GM23338 (cell line): Measurements from ENCODE around the gene TEX14. TPM values are rescaled to one million over a fixed set of nuclear protein-coding genes. Genes with fewer than 3 reads are reported as not detected.
"Not testable (repeated sequence)": the region's sequence is repeated elsewhere in the genome, so short reads cannot be mapped to it uniquely, and the experiment has no call there.

Source experiments
- ATAC-seq: fragments of 200-7000 bp; cut with Tn5 transposase; 3 replicates; pipeline ENCODE4 v1.9.1; 2020
- DNase-seq: peaks from one replicate; pipeline ENCODE4 v3.0.0-alpha.2; 2015; ENCODE audit warnings: low spot score
- H2AFZ ChIP-seq: fragments of 200-600 bp; sonication (generic); 2 replicates; pipeline ENCODE4 v1.8.0; 2016; ENCODE audit warnings: antibody characterized with exemption, mild to moderate bottlenecking, moderate library complexity
- H3F3A ChIP-seq: fragments of 200-600 bp; sonication (generic); replicated peaks from 2 replicates; pipeline ENCODE4 v1.8.0; 2017; ENCODE audit warnings: antibody characterized with exemption, mixed run types, low read depth
- H3K27ac ChIP-seq: fragments of 200-600 bp; sonication (generic); 2 replicates; pipeline ENCODE4 v1.6.1; 2016; ENCODE audit warnings: low read depth
- H3K27me3 ChIP-seq: fragments of 200-600 bp; sonication (generic); 2 replicates; pipeline ENCODE4 v1.8.0; 2016; ENCODE audit warnings: mild to moderate bottlenecking, mixed run types, moderate library complexity; ENCODE audit not compliant: insufficient read depth
- H3K36me3 ChIP-seq: fragments of 200-600 bp; sonication (generic); 2 replicates; pipeline ENCODE4 v1.8.0; 2016; ENCODE audit warnings: mild to moderate bottlenecking; ENCODE audit not compliant: insufficient read depth
- H3K4me1 ChIP-seq: fragments of 200-600 bp; sonication (generic); 2 replicates; pipeline ENCODE4 v1.8.0; 2016; ENCODE audit warnings: mild to moderate bottlenecking, moderate library complexity; ENCODE audit not compliant: insufficient read depth
- H3K4me2 ChIP-seq: fragments of 200-600 bp; sonication (generic); 2 replicates; pipeline ENCODE4 v1.7.1; 2017; ENCODE audit warnings: mixed run types
- H3K4me3 ChIP-seq: fragments of 200-600 bp; sonication (generic); 2 replicates; pipeline ENCODE4 v1.6.1; 2016; ENCODE audit warnings: mixed run types
- H3K79me2 ChIP-seq: fragments of 200-600 bp; sonication (generic); replicated peaks from 2 replicates; pipeline ENCODE4 v1.8.0; 2017; ENCODE audit warnings: mild to moderate bottlenecking; ENCODE audit not compliant: insufficient read depth
- H3K9me2 ChIP-seq: fragments of 200-600 bp; sonication (generic); 2 replicates; pipeline ENCODE4 v1.8.0; 2017; ENCODE audit not compliant: insufficient read depth
- H4K20me1 ChIP-seq: fragments of 200-600 bp; sonication (generic); replicated peaks from 2 replicates; pipeline ENCODE4 v1.8.0; 2017; ENCODE audit warnings: mild to moderate bottlenecking; ENCODE audit not compliant: insufficient read depth
- H3K27ac Mint-ChIP-seq: 2 replicates; pipeline ENCODE4 v1.8.0; 2020; ENCODE audit warnings: inconsistent platforms, mild to moderate bottlenecking, moderate library complexity, mixed read lengths
- H3K27me3 Mint-ChIP-seq: 3 replicates; pipeline ENCODE4 v1.8.0; 2022; ENCODE audit warnings: low read depth, mild to moderate bottlenecking, moderate library complexity, mixed read lengths, inconsistent platforms; ENCODE audit not compliant: insufficient read depth, poor library complexity
- H3K36me3 Mint-ChIP-seq: 3 replicates; pipeline ENCODE4 v1.8.0; 2021; ENCODE audit warnings: low read depth, mild to moderate bottlenecking, inconsistent platforms, moderate library complexity, mixed read lengths
- H3K4me1 Mint-ChIP-seq: 3 replicates; pipeline ENCODE4 v1.8.0; 2020; ENCODE audit warnings: mild to moderate bottlenecking, inconsistent platforms, mixed read lengths
- H3K4me3 Mint-ChIP-seq: 3 replicates; pipeline ENCODE4 v1.8.0; 2021; ENCODE audit warnings: moderate library complexity, mild to moderate bottlenecking, inconsistent platforms, mixed read lengths
- H3K9me3 Mint-ChIP-seq: 3 replicates; pipeline ENCODE4 v1.8.0; 2020; ENCODE audit warnings: moderate library complexity, mild to moderate bottlenecking, inconsistent platforms, mixed read lengths
- CREB1 ChIP-seq: fragments of 250-450 bp; sonication (Bioruptor Pico); IDR thresholded peaks from 2 replicates; pipeline ENCODE4 v1.5.0; 2020; ENCODE audit warnings: low read depth, mild to moderate bottlenecking, moderate library complexity
- EZH2phosphoT487 ChIP-seq: fragments of 200-600 bp; sonication (generic); IDR thresholded peaks from one replicate; pipeline ENCODE4 v1.8.1; 2018; ENCODE audit warnings: antibody characterized with exemption; ENCODE audit not compliant: unreplicated experiment
- JUNB ChIP-seq: IDR thresholded peaks from one replicate; pipeline ENCODE4 v1.6.1; 2016; ENCODE audit warnings: antibody characterized with exemption; ENCODE audit not compliant: unreplicated experiment
- NANOG ChIP-seq: IDR thresholded peaks from 2 replicates; pipeline ENCODE4 v1.6.1; 2016; ENCODE audit warnings: antibody characterized with exemption, borderline replicate concordance
- POLR2AphosphoS5 ChIP-seq: IDR thresholded peaks from 2 replicates; pipeline ENCODE4 v1.6.1; 2016; ENCODE audit warnings: antibody characterized with exemption, low read depth
- STAT1 ChIP-seq: IDR thresholded peaks from one replicate; pipeline ENCODE4 v1.6.1; 2016; ENCODE audit warnings: antibody characterized with exemption; ENCODE audit not compliant: unreplicated experiment
- ZNF114 ChIP-seq: fragments of 250-450 bp; sonication (Bioruptor Pico); IDR thresholded peaks from 2 replicates; pipeline ENCODE4 v1.5.0; 2020; ENCODE audit warnings: mild to moderate bottlenecking, moderate library complexity
- ZNF331 ChIP-seq: fragments of 250-450 bp; sonication (Bioruptor Pico); IDR thresholded peaks from 2 replicates; pipeline ENCODE4 v1.5.0; 2020; ENCODE audit warnings: low read depth, mild to moderate bottlenecking, moderate library complexity
- polyA plus RNA-seq: library from polyadenylated mRNA; unstranded; fragments of >200 nt; fragmentation: Nextera tagmentation; extraction: Ambion mirVana; gene quantifications from 2 replicates; pipeline ENCODE4 v1.2.1, GENCODE V29; 2016
- total RNA-seq: library from RNA; depleted of rRNA; stranded (reverse); fragments of >200 nt; shearing (Covaris generic); gene quantifications from 2 replicates; pipeline ENCODE4 v1.2.3, GENCODE V29; 2014
- TF ChIP-seq, protein P1 (sequence below): fragments of 250-450 bp; sonication (Bioruptor Pico); IDR thresholded peaks from 2 replicates; pipeline ENCODE4 v1.5.0; 2020; ENCODE audit warnings: mild to moderate bottlenecking, moderate library complexity
- TF ChIP-seq, protein P2 (sequence below): IDR thresholded peaks from 2 replicates; pipeline ENCODE4 v1.6.1; 2016; ENCODE audit warnings: antibody characterized with exemption
- TF ChIP-seq, protein P3 (sequence below), 2 experiments: fragments of 200-600 bp in 1 of 2; sonication (generic) in 1 of 2; conservative IDR thresholded peaks; 2 replicates each; pipeline versions ENCODE4 v1.5.1 to v1.6.1; 2016 to 2017; ENCODE audit warnings: antibody characterized with exemption in 2 of 2, low read depth in 2 of 2, mild to moderate bottlenecking in 2 of 2, moderate library complexity in 1 of 2

Gene TEX14
- total and polyA plus RNA-seq, 2 experiments from 2014 or later, result 0.80 to 2.6 TPM

DNA sequence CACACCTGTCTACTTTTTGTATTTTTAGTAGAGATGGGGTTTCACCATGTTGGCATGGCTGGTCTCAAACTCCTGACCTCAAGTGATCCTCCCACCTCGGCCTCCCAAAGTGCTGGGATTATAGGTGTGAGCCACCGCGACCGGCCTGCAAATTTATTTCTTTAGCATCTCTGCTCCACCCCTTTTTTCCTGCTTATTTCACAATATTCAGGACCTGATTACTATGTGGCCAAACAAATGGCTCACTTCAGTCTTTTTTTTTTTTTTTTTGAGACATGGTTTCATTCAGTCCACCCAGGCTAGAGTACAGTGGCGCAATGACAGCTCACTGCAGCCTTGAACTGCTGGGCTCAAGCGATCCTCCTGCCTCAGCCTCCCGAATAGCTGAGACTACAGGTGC lies 109.1 kb downstream of the TEX14 start:
- H3K4me1 Mint-ChIP-seq, H4K20me1 ChIP-seq, H3F3A ChIP-seq, H3K36me3 Mint-ChIP-seq, H3K27ac Mint-ChIP-seq, H3K79me2 ChIP-seq, H3K27me3 Mint-ChIP-seq, H3K4me2 ChIP-seq, DNase-seq, H3K4me3 Mint-ChIP-seq, H3K27ac ChIP-seq, H3K36me3 ChIP-seq, ATAC-seq, H3K27me3 ChIP-seq, H2AFZ ChIP-seq, H3K9me3 Mint-ChIP-seq, H3K4me3 ChIP-seq, H3K9me2 ChIP-seq, H3K4me1 ChIP-seq: not testable (repeated sequence)

DNA sequence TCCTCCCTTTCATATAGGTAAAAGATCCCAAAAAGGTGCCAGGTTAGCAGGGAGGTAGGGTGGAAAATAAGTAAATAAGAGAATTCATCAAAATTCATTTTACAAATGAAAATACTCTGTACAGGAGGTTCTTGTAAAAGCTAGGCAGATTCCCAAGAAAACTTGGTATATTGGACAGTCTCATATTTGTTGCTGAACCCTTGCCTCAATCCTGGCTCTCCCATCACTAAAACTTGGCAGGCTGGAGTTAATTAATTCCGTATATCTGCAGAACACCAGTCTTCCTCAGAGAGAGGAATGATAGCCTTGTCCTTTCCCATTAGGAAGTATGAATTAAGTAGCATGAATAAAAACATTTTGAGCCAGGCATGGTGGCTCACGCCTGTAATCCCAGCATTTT lies 111.2 kb downstream of the TEX14 start:
- Mint-ChIP-seq H3K4me1 (peaks cover 3% of the 10 kb centered on the region; the same call in 1 of the 3 replicates), H3K27ac (no peak overlapping the region), H3K27me3 (peaks cover 6% of the 10 kb centered on the region), H3K4me3 (no peak overlapping the region), H3K36me3 (no peaks in the 10 kb centered on the region), H3K9me3 (no peaks in the 10 kb centered on the region)
- Histone ChIP-seq H3K27ac (no peak overlapping the region), H3K27me3 (no peaks in the 10 kb centered on the region), H3K4me2 (no peak overlapping the region), H3K9me2 (no peaks in the 10 kb centered on the region), H4K20me1 (no peaks in the 10 kb centered on the region), H3K79me2 (no peaks in the 10 kb centered on the region), H3K4me1 (no peaks in the 10 kb centered on the region), H3K4me3 (no peak overlapping the region), H2AFZ (no peak overlapping the region), H3K36me3 (no peaks in the 10 kb centered on the region), H3F3A (no peaks in the 10 kb centered on the region)
- ATAC-seq (no peak), DNase-seq (no peak)
- TF ChIP-seq JUNB, result no peak
- TF ChIP-seq, protein P1, sequence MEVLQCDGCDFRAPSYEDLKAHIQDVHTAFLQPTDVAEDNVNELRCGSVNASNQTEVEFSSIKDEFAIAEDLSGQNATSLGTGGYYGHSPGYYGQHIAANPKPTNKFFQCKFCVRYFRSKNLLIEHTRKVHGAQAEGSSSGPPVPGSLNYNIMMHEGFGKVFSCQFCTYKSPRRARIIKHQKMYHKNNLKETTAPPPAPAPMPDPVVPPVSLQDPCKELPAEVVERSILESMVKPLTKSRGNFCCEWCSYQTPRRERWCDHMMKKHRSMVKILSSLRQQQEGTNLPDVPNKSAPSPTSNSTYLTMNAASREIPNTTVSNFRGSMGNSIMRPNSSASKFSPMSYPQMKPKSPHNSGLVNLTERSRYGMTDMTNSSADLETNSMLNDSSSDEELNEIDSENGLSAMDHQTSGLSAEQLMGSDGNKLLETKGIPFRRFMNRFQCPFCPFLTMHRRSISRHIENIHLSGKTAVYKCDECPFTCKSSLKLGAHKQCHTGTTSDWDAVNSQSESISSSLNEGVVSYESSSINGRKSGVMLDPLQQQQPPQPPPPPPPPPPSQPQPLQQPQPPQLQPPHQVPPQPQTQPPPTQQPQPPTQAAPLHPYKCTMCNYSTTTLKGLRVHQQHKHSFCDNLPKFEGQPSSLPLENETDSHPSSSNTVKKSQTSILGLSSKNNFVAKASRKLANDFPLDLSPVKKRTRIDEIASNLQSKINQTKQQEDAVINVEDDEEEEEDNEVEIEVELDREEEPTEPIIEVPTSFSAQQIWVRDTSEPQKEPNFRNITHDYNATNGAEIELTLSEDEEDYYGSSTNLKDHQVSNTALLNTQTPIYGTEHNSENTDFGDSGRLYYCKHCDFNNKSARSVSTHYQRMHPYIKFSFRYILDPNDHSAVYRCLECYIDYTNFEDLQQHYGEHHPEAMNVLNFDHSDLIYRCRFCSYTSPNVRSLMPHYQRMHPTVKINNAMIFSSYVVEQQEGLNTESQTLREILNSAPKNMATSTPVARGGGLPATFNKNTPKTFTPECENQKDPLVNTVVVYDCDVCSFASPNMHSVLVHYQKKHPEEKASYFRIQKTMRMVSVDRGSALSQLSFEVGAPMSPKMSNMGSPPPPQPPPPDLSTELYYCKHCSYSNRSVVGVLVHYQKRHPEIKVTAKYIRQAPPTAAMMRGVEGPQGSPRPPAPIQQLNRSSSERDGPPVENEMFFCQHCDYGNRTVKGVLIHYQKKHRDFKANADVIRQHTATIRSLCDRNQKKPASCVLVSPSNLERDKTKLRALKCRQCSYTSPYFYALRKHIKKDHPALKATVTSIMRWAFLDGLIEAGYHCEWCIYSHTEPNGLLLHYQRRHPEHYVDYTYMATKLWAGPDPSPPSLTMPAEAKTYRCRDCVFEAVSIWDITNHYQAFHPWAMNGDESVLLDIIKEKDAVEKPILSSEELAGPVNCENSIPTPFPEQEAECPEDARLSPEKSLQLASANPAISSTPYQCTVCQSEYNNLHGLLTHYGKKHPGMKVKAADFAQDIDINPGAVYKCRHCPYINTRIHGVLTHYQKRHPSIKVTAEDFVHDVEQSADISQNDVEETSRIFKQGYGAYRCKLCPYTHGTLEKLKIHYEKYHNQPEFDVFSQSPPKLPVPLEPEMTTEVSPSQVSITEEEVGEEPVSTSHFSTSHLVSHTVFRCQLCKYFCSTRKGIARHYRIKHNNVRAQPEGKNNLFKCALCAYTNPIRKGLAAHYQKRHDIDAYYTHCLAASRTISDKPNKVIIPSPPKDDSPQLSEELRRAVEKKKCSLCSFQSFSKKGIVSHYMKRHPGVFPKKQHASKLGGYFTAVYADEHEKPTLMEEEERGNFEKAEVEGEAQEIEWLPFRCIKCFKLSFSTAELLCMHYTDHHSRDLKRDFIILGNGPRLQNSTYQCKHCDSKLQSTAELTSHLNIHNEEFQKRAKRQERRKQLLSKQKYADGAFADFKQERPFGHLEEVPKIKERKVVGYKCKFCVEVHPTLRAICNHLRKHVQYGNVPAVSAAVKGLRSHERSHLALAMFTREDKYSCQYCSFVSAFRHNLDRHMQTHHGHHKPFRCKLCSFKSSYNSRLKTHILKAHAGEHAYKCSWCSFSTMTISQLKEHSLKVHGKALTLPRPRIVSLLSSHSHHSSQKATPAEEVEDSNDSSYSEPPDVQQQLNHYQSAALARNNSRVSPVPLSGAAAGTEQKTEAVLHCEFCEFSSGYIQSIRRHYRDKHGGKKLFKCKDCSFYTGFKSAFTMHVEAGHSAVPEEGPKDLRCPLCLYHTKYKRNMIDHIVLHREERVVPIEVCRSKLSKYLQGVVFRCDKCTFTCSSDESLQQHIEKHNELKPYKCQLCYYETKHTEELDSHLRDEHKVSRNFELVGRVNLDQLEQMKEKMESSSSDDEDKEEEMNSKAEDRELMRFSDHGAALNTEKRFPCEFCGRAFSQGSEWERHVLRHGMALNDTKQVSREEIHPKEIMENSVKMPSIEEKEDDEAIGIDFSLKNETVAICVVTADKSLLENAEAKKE, result no peak
- TF ChIP-seq POLR2AphosphoS5, result no peak
- TF ChIP-seq, protein P2, sequence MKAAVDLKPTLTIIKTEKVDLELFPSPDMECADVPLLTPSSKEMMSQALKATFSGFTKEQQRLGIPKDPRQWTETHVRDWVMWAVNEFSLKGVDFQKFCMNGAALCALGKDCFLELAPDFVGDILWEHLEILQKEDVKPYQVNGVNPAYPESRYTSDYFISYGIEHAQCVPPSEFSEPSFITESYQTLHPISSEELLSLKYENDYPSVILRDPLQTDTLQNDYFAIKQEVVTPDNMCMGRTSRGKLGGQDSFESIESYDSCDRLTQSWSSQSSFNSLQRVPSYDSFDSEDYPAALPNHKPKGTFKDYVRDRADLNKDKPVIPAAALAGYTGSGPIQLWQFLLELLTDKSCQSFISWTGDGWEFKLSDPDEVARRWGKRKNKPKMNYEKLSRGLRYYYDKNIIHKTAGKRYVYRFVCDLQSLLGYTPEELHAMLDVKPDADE, result no peak
- no peak for TF ChIP-seq CREB1
- no peak for TF ChIP-seq ZNF331
- no peak for TF ChIP-seq ZNF114 (CRISPR knock-in tag)
- TF ChIP-seq EZH2phosphoT487, result no peak
- TF ChIP-seq NANOG, result no peak
- TF ChIP-seq, protein P3, sequence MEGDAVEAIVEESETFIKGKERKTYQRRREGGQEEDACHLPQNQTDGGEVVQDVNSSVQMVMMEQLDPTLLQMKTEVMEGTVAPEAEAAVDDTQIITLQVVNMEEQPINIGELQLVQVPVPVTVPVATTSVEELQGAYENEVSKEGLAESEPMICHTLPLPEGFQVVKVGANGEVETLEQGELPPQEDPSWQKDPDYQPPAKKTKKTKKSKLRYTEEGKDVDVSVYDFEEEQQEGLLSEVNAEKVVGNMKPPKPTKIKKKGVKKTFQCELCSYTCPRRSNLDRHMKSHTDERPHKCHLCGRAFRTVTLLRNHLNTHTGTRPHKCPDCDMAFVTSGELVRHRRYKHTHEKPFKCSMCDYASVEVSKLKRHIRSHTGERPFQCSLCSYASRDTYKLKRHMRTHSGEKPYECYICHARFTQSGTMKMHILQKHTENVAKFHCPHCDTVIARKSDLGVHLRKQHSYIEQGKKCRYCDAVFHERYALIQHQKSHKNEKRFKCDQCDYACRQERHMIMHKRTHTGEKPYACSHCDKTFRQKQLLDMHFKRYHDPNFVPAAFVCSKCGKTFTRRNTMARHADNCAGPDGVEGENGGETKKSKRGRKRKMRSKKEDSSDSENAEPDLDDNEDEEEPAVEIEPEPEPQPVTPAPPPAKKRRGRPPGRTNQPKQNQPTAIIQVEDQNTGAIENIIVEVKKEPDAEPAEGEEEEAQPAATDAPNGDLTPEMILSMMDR (conservative IDR thresholded peaks at IDR 0.05; ENCODE audit: low read depth in 2 of 2), result no peak
- no peak for TF ChIP-seq STAT1
